Adrenal gland (tissue), 12 donors: ENCODE data around the gene CNTN1. TPM values are rescaled to one million over a fixed set of nuclear protein-coding genes. Genes with fewer than 3 reads are reported as not detected.

ENCODE experiments used
- DNase-seq, 7 donors: peaks; one replicate each; pipeline ENCODE4 v3.0.0-alpha.2; 2019 to 2020
- H3K27ac ChIP-seq, 5 donors: fragments of 200-600 bp; sonication (generic) in 4 of 5; 1 replicate in 3 of 5; 2 replicates in 2 of 5; pipeline versions ENCODE4 v1.5.1 to v1.8.0; 2016 to 2020; ENCODE audit warnings: mild to moderate bottlenecking in 1 of 5
- H3K27me3 ChIP-seq: fragments of 200-600 bp; 2 replicates; pipeline ENCODE4 v1.8.0; 2021
- H3K36me3 ChIP-seq, 2 donors: fragments of 200-600 bp; replicated peaks in 1 of 2; 1 replicate in 1 of 2; 2 replicates in 1 of 2; pipeline versions ENCODE4 v1.5.1 to v1.8.0; 2018 to 2022
- H3K4me1 ChIP-seq, 2 donors: fragments of 200-600 bp; replicated peaks in 1 of 2; 1 replicate in 1 of 2; 2 replicates in 1 of 2; pipeline versions ENCODE4 v1.5.1 to v1.8.0; 2018 to 2021
- H3K4me3 ChIP-seq, 4 donors: fragments of 200-600 bp; sonication (generic) in 3 of 4; one replicate each; pipeline ENCODE4 v1.5.1; 2016 to 2018
- H3K9me3 ChIP-seq, 3 donors: fragments of 200-600 bp; sonication (generic) in 1 of 3; replicated peaks in 1 of 3; 1 replicate in 2 of 3; 2 replicates in 1 of 3; pipeline versions ENCODE4 v1.5.1 to v1.8.0; 2016 to 2021
- POLR2A ChIP-seq, 2 donors: fragments of 450-650 bp; IDR thresholded peaks; one replicate each; pipeline ENCODE4 v1.6.1; 2017; ENCODE audit warnings: antibody characterized with exemption in 2 of 2, mild to moderate bottlenecking in 2 of 2, moderate library complexity in 1 of 2
- WGBS, 4 donors: extraction: QIAGEN DNeasy Blood & Tissue Kit in 2 of 4; methylation state at CpG; one replicate each; pipeline versions ENCODE4 v1.1.5 to v1.1.7; 2013 to 2017; 5-methylcytosine and 5-hydroxymethylcytosine counted together
- intact Hi-C, 2 donors: fragments of 100-400 bp; cut with DNase I; formaldehyde crosslinking; loops; one replicate each; pipeline versions ENCODE4 v1.14.1 to v1.15.0; 2022 to 2023
- polyA plus RNA-seq, 3 donors: library from polyadenylated mRNA; stranded (reverse); fragments of 200-250 nt in 2 of 3; fragments of 350-450 nt in 1 of 3; fragmentation: Illumina TruSeq in 1 of 3; extraction: RNeasy Lipid Tissue Mini Kit (QIAGEN cat#74804) in 1 of 3; gene quantifications; one replicate each; pipeline ENCODE4 v1.2.3, GENCODE V29; 2013 to 2014
- total RNA-seq, 9 donors: library from RNA; depleted of rRNA in 4 of 9; stranded (reverse); fragments of >200 nt in 4 of 9; fragments of 120-200 nt in 1 of 9; fragmentation: NEBNext Ultra II Directional in 1 of 9; extraction: Animal tissue kit (Norgen Biotek cat#: 25700) in 1 of 9; gene quantifications; one replicate each; pipeline versions ENCODE4 v1.1.0 to v1.2.4, GENCODE V29; 2013 to 2023
- TF ChIP-seq, protein P1 (sequence below), 6 experiments: fragments of 450-650 bp in 4 of 6; fragments of 200-600 bp in 2 of 6; sonication (generic) in 1 of 6; IDR thresholded peaks; 1 replicate in 5 of 6; 2 replicates in 1 of 6; pipeline versions ENCODE4 v1.5.1 to v1.8.0; 2016 to 2021; ENCODE audit warnings: antibody characterized with exemption in 6 of 6, mild to moderate bottlenecking in 2 of 6, moderate library complexity in 1 of 6
- donor health status: healthy with polysubstance abuse.
- donor health status: Bipolar disorder and iron deficiency.
- donor health status: DM: yes; HTN: yes; CAD: no.
- donor health status: DM: no; HTN: no; CAD: no.
- donor health status: DM: no; HTN: no; CAD: no.
- donor health status: DM: yes; HTN: yes; CAD: no.

CNTN1 gene
- total and polyA plus RNA-seq, 12 donors: 3.8 to 76.8 (median 20.7) TPM

DNA sequence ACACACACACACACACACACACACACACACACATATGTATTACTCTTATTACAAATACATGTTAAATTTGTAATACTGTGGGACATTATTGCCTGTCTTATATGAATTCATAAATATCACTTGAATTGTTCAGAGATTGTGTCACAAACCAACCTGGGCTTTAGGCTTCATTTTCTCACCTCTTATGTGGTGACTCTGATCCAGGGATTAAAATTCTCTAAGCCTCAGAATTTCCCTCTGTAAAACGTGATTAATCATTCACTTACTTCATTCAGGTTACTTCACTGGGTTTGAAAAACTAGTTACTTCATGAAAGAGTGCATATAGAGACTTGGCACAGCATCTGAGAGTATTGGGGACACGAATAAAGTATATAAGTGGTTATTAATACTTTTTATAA lies 255.6 kb downstream of the CNTN1 start:
- no peaks in the 10 kb centered on the region for H3K36me3 ChIP-seq
- DNase-seq: no peak
- no peak overlapping the region for H3K4me3 ChIP-seq
- no peak for TF ChIP-seq POLR2A (IDR thresholded peaks at IDR 0.05)
- TF ChIP-seq, protein P1, sequence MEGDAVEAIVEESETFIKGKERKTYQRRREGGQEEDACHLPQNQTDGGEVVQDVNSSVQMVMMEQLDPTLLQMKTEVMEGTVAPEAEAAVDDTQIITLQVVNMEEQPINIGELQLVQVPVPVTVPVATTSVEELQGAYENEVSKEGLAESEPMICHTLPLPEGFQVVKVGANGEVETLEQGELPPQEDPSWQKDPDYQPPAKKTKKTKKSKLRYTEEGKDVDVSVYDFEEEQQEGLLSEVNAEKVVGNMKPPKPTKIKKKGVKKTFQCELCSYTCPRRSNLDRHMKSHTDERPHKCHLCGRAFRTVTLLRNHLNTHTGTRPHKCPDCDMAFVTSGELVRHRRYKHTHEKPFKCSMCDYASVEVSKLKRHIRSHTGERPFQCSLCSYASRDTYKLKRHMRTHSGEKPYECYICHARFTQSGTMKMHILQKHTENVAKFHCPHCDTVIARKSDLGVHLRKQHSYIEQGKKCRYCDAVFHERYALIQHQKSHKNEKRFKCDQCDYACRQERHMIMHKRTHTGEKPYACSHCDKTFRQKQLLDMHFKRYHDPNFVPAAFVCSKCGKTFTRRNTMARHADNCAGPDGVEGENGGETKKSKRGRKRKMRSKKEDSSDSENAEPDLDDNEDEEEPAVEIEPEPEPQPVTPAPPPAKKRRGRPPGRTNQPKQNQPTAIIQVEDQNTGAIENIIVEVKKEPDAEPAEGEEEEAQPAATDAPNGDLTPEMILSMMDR (IDR thresholded peaks at IDR 0.05): no peak
- H3K9me3 ChIP-seq: no peaks in the 10 kb centered on the region
- intact Hi-C loops: no loop called here
- no peak overlapping the region for H3K27ac ChIP-seq
- 44 to 60% (median 53%) methylated on average over 2 of the region's 2 CpGs for WGBS, 4 donors
- H3K4me1 ChIP-seq: no peaks in the 10 kb centered on the region
- H3K27me3 ChIP-seq: no peaks in the 10 kb centered on the region

GRCh38 chr12:40953076-40953475 lies 260.8 kb downstream of the CNTN1 start:
- H3K27ac ChIP-seq: no peak overlapping the region
- no peaks in the 10 kb centered on the region for H3K4me1 ChIP-seq
- intact Hi-C loops: no loop called here
- WGBS, 4 donors: 80 to 87% (median 83%) methylated on average over 2 of the region's 2 CpGs
- H3K9me3 ChIP-seq: no peaks in the 10 kb centered on the region
- no peaks in the 10 kb centered on the region for H3K27me3 ChIP-seq
- H3K4me3 ChIP-seq: no peak overlapping the region
- no peak for TF ChIP-seq POLR2A (IDR thresholded peaks at IDR 0.05)
- TF ChIP-seq, protein P1 (IDR thresholded peaks at IDR 0.05): no peak
- no peak for DNase-seq
- H3K36me3 ChIP-seq: no peaks in the 10 kb centered on the region

DNA sequence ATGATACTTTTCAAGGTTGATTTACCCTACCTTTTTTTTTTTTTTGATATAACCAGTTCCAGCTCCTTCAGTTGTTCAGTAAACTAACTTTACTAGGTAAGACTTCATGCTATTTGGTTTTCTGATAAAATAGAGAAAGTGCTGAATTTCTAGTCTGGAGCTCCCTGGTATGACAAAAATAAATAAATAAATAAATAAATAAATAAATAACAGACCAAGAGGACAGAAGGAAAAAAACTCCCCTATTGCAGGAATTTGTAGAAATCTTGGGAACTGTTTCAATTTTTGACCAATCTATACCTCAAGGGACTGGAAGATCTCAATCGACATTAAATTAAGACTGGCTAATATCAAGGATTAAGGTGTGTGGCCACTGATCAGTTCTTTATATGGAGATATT lies 265.2 kb downstream of the CNTN1 start:
- 91 to 96% (median 94%) methylated on average over 1 of the region's 1 CpG for whole genome bisulfite sequencing, 4 donors
- Histone ChIP-seq H3K9me3 (no peaks in the 10 kb centered on the region), H3K27ac (no peak overlapping the region), H3K27me3 (no peaks in the 10 kb centered on the region), H3K4me1 (no peaks in the 10 kb centered on the region), H3K4me3 (no peak overlapping the region), H3K36me3 (no peaks in the 10 kb centered on the region)
- TF ChIP-seq POLR2A (IDR thresholded peaks at IDR 0.05): no peak
- TF ChIP-seq, protein P1 (IDR thresholded peaks at IDR 0.05): no peak
- no peak for DNase-seq
- intact Hi-C loops: no loop called here

GRCh38 chr12:40959041-40959440 lies 266.8 kb downstream of the CNTN1 start:
- H3K36me3 ChIP-seq: no peaks in the 10 kb centered on the region
- no peaks in the 10 kb centered on the region for H3K4me1 ChIP-seq
- WGBS, 4 donors: 83 to 88% (median 84%) methylated on average over 2 of the region's 2 CpGs
- TF ChIP-seq, protein P1 (IDR thresholded peaks at IDR 0.05): no peak
- TF ChIP-seq POLR2A (IDR thresholded peaks at IDR 0.05): no peak
- no peak for DNase-seq
- H3K4me3 ChIP-seq: no peak overlapping the region
- intact Hi-C loops: no loop called here
- H3K27ac ChIP-seq: no peak overlapping the region
- no peaks in the 10 kb centered on the region for H3K9me3 ChIP-seq
- no peaks in the 10 kb centered on the region for H3K27me3 ChIP-seq
